Stimulated activated naive CD8-positive, alpha-beta T cell treated with anti-CD3 and anti-CD28 coated beads, Interleukin-15, amount 100 ng/mL, for 72 hours (primary cell): Measurements from ENCODE around the gene TMEM45A.
A peak's percentile ranks its signal among the peaks of the same experiment; 100 is the strongest.
"Not testable (repeated sequence)": the region's sequence is repeated elsewhere in the genome, so short reads cannot be mapped to it uniquely, and the experiment has no call there.

Experiments
- ATAC-seq: fragments of 150-1000 bp; cut with Tn5 transposase; 2 replicates; pipeline ENCODE4 v1.10.0; 2021; ENCODE audit warnings: mild to moderate bottlenecking, moderate library complexity
- DNase-seq, 2 donors: peaks; one replicate each; pipeline ENCODE4 v3.0.0; 2021 to 2022
- H3K27ac Mint-ChIP-seq, 2 donors: one replicate each; pipeline ENCODE4 v1.8.0; 2022; ENCODE audit warnings: mild to moderate bottlenecking in 2 of 2, mixed read lengths in 2 of 2, moderate library complexity in 2 of 2
- H3K27me3 Mint-ChIP-seq: one replicate; pipeline ENCODE4 v1.8.0; 2022; ENCODE audit warnings: mixed read lengths
- H3K4me1 Mint-ChIP-seq: one replicate; pipeline ENCODE4 v1.8.0; 2022; ENCODE audit warnings: mild to moderate bottlenecking, mixed read lengths
- H3K4me3 Mint-ChIP-seq, 2 donors: one replicate each; pipeline ENCODE4 v1.8.0; 2022; ENCODE audit warnings: mild to moderate bottlenecking in 2 of 2, mixed read lengths in 2 of 2, moderate library complexity in 1 of 2
- H3K9me3 Mint-ChIP-seq, 2 donors: one replicate each; pipeline ENCODE4 v1.8.0; 2022; ENCODE audit warnings: mixed read lengths in 2 of 2

TMEM45A gene

GRCh38 chr3:100468676-100469075 lies 23.7 kb upstream of the TMEM45A start:
- no peak for DNase-seq
- peaks cover 8% of the 10 kb centered on the region for H3K4me1 Mint-ChIP-seq
- no peak overlapping the region for H3K4me3 Mint-ChIP-seq
- H3K27me3 Mint-ChIP-seq: no peaks in the 10 kb centered on the region
- peaks cover 10 to 23% of the 10 kb centered on the region in 2 donors for H3K9me3 Mint-ChIP-seq
- ATAC-seq: no peak
- H3K27ac Mint-ChIP-seq: no peak overlapping the region

GRCh38 chr3:100470951-100471350 lies 21.5 kb upstream of the TMEM45A start:
- Mint-ChIP-seq H3K4me3 (no peak overlapping the region), H3K27ac (no peak overlapping the region), H3K9me3 (peaks cover 10 to 23% of the 10 kb centered on the region in 2 donors), H3K27me3 (peaks cover 3% of the 10 kb centered on the region), H3K4me1 (peaks cover 5% of the 10 kb centered on the region)
- ATAC-seq (no peak), DNase-seq (no peak)

GRCh38 chr3:100471444-100471843 lies 21.0 kb upstream of the TMEM45A start:
- no peak overlapping the region for H3K4me3 Mint-ChIP-seq
- peaks cover 7% of the 10 kb centered on the region for H3K27me3 Mint-ChIP-seq
- H3K9me3 Mint-ChIP-seq: peaks cover 10 to 23% of the 10 kb centered on the region in 2 donors
- H3K4me1 Mint-ChIP-seq: peaks cover under 1% of the 10 kb centered on the region
- DNase-seq (no peak), ATAC-seq (no peak)
- H3K27ac Mint-ChIP-seq: no peak overlapping the region

- H3K4me1 Mint-ChIP-seq, ATAC-seq, H3K4me3 Mint-ChIP-seq: not testable (repeated sequence)
Observed at GRCh38 chr3:100477851-100478360, 14.5 kb upstream of the TMEM45A start.

GRCh38 chr3:100478521-100478920 lies 13.9 kb upstream of the TMEM45A start:
- H3K27me3 Mint-ChIP-seq, ATAC-seq, H3K9me3 Mint-ChIP-seq, H3K27ac Mint-ChIP-seq, H3K4me3 Mint-ChIP-seq, H3K4me1 Mint-ChIP-seq, DNase-seq: not testable (repeated sequence)

More at GRCh38 chr3:100477851-100478360, 14.5 kb upstream of the TMEM45A start:
- not testable (repeated sequence) for H3K27me3 Mint-ChIP-seq, H3K9me3 Mint-ChIP-seq, DNase-seq, H3K27ac Mint-ChIP-seq

GRCh38 chr3:100480081-100480480 lies 12.3 kb upstream of the TMEM45A start:
- no peak overlapping the region for H3K4me3 Mint-ChIP-seq
- H3K27me3 Mint-ChIP-seq: peaks cover 13% of the 10 kb centered on the region
- peaks cover 7% of the 10 kb centered on the region for H3K4me1 Mint-ChIP-seq
- H3K27ac Mint-ChIP-seq: no peak overlapping the region
- DNase-seq (no peak), ATAC-seq (no peak)
- H3K9me3 Mint-ChIP-seq: no peaks in the 10 kb centered on the region

GRCh38 chr3:100482176-100482575 lies 10.2 kb upstream of the TMEM45A start:
- H3K4me1 Mint-ChIP-seq: peaks cover 7% of the 10 kb centered on the region
- no peak overlapping the region for H3K4me3 Mint-ChIP-seq
- H3K27me3 Mint-ChIP-seq: peaks cover 10% of the 10 kb centered on the region
- H3K27ac Mint-ChIP-seq: no peak overlapping the region
- ATAC-seq (no peak), DNase-seq (no peak)
- H3K9me3 Mint-ChIP-seq: no peaks in the 10 kb centered on the region

- DNase-seq (no peak), ATAC-seq (no peak)
- peaks cover 10% of the 10 kb centered on the region for H3K27me3 Mint-ChIP-seq
- H3K27ac Mint-ChIP-seq: no peak overlapping the region
- H3K4me3 Mint-ChIP-seq: no peak overlapping the region
- H3K9me3 Mint-ChIP-seq: no peaks in the 10 kb centered on the region
- peaks cover 7% of the 10 kb centered on the region for H3K4me1 Mint-ChIP-seq
Observed at GRCh38 chr3:100483529-100483928, 8.9 kb upstream of the TMEM45A start.

- Mint-ChIP-seq H3K9me3 (no peaks in the 10 kb centered on the region), H3K4me1 (peaks cover 11% of the 10 kb centered on the region), H3K27me3 (peaks cover 23% of the 10 kb centered on the region), H3K4me3 (no peak overlapping the region), H3K27ac (peak overlapping the region in 1 of 2 donors; percentile 6)
- ATAC-seq (peak; percentile 29), DNase-seq (no peak)
Observed at GRCh38 chr3:100486808-100487207, 5.6 kb upstream of the TMEM45A start.

GRCh38 chr3:100489118-100489517 lies 3.3 kb upstream of the TMEM45A start:
- Mint-ChIP-seq H3K4me1 (peaks cover 9% of the 10 kb centered on the region), H3K4me3 (no peak overlapping the region), H3K27me3 (peaks cover 28% of the 10 kb centered on the region), H3K9me3 (no peaks in the 10 kb centered on the region), H3K27ac (no peak overlapping the region)
- ATAC-seq (no peak), DNase-seq (no peak)

- Mint-ChIP-seq H3K4me1 (peaks cover 5% of the 10 kb centered on the region), H3K27ac (no peak overlapping the region), H3K27me3 (peaks cover 32% of the 10 kb centered on the region), H3K9me3 (no peaks in the 10 kb centered on the region), H3K4me3 (no peak overlapping the region)
- no peak for ATAC-seq
- no peak for DNase-seq
Observed at GRCh38 chr3:100496711-100497261, 4.4 kb downstream of the TMEM45A start.

- no peak overlapping the region for H3K4me3 Mint-ChIP-seq
- H3K27ac Mint-ChIP-seq: no peak overlapping the region
- no peaks in the 10 kb centered on the region for H3K9me3 Mint-ChIP-seq
- peaks cover 28% of the 10 kb centered on the region for H3K27me3 Mint-ChIP-seq
- no peaks in the 10 kb centered on the region for H3K4me1 Mint-ChIP-seq
- DNase-seq (no peak), ATAC-seq (no peak)
Observed at GRCh38 chr3:100499651-100500050, 7.2 kb downstream of the TMEM45A start.

- H3K27ac Mint-ChIP-seq: no peak overlapping the region
- peaks cover 28% of the 10 kb centered on the region for H3K27me3 Mint-ChIP-seq
- no peaks in the 10 kb centered on the region for H3K9me3 Mint-ChIP-seq
- H3K4me3 Mint-ChIP-seq: no peak overlapping the region
- ATAC-seq: no peak
- DNase-seq: no peak
- H3K4me1 Mint-ChIP-seq: no peaks in the 10 kb centered on the region
Observed at GRCh38 chr3:100500320-100500880, 8.0 kb downstream of the TMEM45A start.

- no peak for DNase-seq
- no peaks in the 10 kb centered on the region for H3K4me1 Mint-ChIP-seq
- no peak for ATAC-seq
- H3K9me3 Mint-ChIP-seq: no peaks in the 10 kb centered on the region
- no peak overlapping the region for H3K4me3 Mint-ChIP-seq
- peaks cover 44% of the 10 kb centered on the region for H3K27me3 Mint-ChIP-seq
- H3K27ac Mint-ChIP-seq: no peak overlapping the region
Observed at GRCh38 chr3:100503448-100503847, 11.0 kb downstream of the TMEM45A start.

GRCh38 chr3:100506355-100506754 lies 13.9 kb downstream of the TMEM45A start:
- ATAC-seq (no peak), DNase-seq (no peak)
- Mint-ChIP-seq H3K27ac (no peak overlapping the region), H3K4me3 (no peak overlapping the region), H3K9me3 (peaks cover 0 to 7% of the 10 kb centered on the region in 2 donors), H3K27me3 (peaks cover 46% of the 10 kb centered on the region), H3K4me1 (no peaks in the 10 kb centered on the region)

GRCh38 chr3:100509818-100510217 lies 17.4 kb downstream of the TMEM45A start:
- DNase-seq, H3K4me1 Mint-ChIP-seq, H3K4me3 Mint-ChIP-seq, H3K27ac Mint-ChIP-seq, ATAC-seq, H3K9me3 Mint-ChIP-seq: not testable (repeated sequence)
- peaks cover 38% of the 10 kb centered on the region for H3K27me3 Mint-ChIP-seq

- H3K27ac Mint-ChIP-seq: no peak overlapping the region
- DNase-seq (no peak), ATAC-seq (no peak)
- no peaks in the 10 kb centered on the region for H3K4me1 Mint-ChIP-seq
- H3K9me3 Mint-ChIP-seq: no peaks in the 10 kb centered on the region
- no peak overlapping the region for H3K4me3 Mint-ChIP-seq
- H3K27me3 Mint-ChIP-seq: no peaks in the 10 kb centered on the region
Observed at GRCh38 chr3:100516232-100516631, 23.8 kb downstream of the TMEM45A start.
